Measurements from ENCODE around the gene RNASE13. TPM values are rescaled to one million over a fixed set of nuclear protein-coding genes. Genes with fewer than 3 reads are reported as not detected.

RNASE13 gene
- total RNA-seq, 1 experiment from 2014 or later, result not detected

GRCh38 chr14:20997115-20997514 lies 37.5 kb downstream of the RNASE13 start:
- H3K36me3 ChIP-seq (ENCODE audit: low read depth), result peaks cover 6% of the 10 kb centered on the region; the same call in 1 of the 2 replicates
- ChIA-PET POLR2A (ENCODE audit: unreplicated experiment) (no interaction called here), CTCF (no interaction called here)
- BruUV-seq (replicated peaks), result no TSS peak
- no peak for TF ChIP-seq CTCF (conservative IDR thresholded peaks at IDR 0.05)
- no peak for TF ChIP-seq EZH2 (IDR thresholded peaks at IDR 0.05; ENCODE audit: low read depth)
- peaks cover 13% of the 10 kb centered on the region; the same call in 1 of the 2 replicates for H3F3A ChIP-seq (ENCODE audit: insufficient read depth, low read depth)
- H3K27ac ChIP-seq, result no peak overlapping the region
- intact Hi-C loops (cut with micrococcal nuclease; ENCODE audit: unreplicated experiment), result loop anchor here (5.0 kb wide), 1 partner anchor 365 kb away; no protein-coding TSS in a partner anchor
- H3K4me3 ChIP-seq, result no peak overlapping the region
- no peak for DNase-seq
- no peaks in the 10 kb centered on the region for H3K27me3 ChIP-seq (ENCODE audit: insufficient read depth, low read depth)
- H3K4me1 ChIP-seq (replicated peaks; ENCODE audit: insufficient read depth), result peaks cover 20% of the 10 kb centered on the region
- no peaks in the 10 kb centered on the region for H3K79me2 ChIP-seq (ENCODE audit: low read depth)
- H2AFZ ChIP-seq, result no peak overlapping the region
- H3K9me3 ChIP-seq (ENCODE audit: insufficient read depth, low read depth), result no peaks in the 10 kb centered on the region
- no peak overlapping the region for H3K4me2 ChIP-seq
- no peaks in the 10 kb centered on the region for H3K9me2 ChIP-seq (ENCODE audit: insufficient read depth)
- no peaks in the 10 kb centered on the region for H4K20me1 ChIP-seq (ENCODE audit: insufficient read depth)

GRCh38 chr14:20996521-20996920 lies 38.1 kb downstream of the RNASE13 start:
- Histone ChIP-seq H4K20me1 (ENCODE audit: insufficient read depth) (no peaks in the 10 kb centered on the region), H3K9me2 (ENCODE audit: insufficient read depth) (no peaks in the 10 kb centered on the region), H3K4me2 (no peak overlapping the region), H3K27ac (no peak overlapping the region), H3K9me3 (ENCODE audit: insufficient read depth, low read depth) (no peaks in the 10 kb centered on the region), H3K36me3 (ENCODE audit: low read depth) (peaks cover 6% of the 10 kb centered on the region; the same call in 1 of the 2 replicates), H3K4me3 (no peak overlapping the region), H3K79me2 (ENCODE audit: low read depth) (peaks cover 4% of the 10 kb centered on the region; the same call in 1 of the 2 replicates), H3F3A (ENCODE audit: insufficient read depth, low read depth) (peaks cover 13% of the 10 kb centered on the region; the same call in 1 of the 2 replicates), H3K4me1 (replicated peaks; ENCODE audit: insufficient read depth) (peaks cover 20% of the 10 kb centered on the region), H2AFZ (no peak overlapping the region), H3K27me3 (ENCODE audit: insufficient read depth, low read depth) (no peaks in the 10 kb centered on the region)
- no peak for DNase-seq
- TF ChIP-seq EZH2 (IDR thresholded peaks at IDR 0.05; ENCODE audit: low read depth) (no peak), CTCF (conservative IDR thresholded peaks at IDR 0.05) (no peak)
- ChIA-PET CTCF (no interaction called here), POLR2A (ENCODE audit: unreplicated experiment) (no interaction called here)
- no TSS peak for BruUV-seq (replicated peaks)
- intact Hi-C loops (cut with micrococcal nuclease; ENCODE audit: unreplicated experiment), result loop anchor here (5.0 kb wide), 1 partner anchor 364 kb away; no protein-coding TSS in a partner anchor

- Histone ChIP-seq H4K20me1 (ENCODE audit: insufficient read depth) (no peaks in the 10 kb centered on the region), H3K4me1 (replicated peaks; ENCODE audit: insufficient read depth) (peaks cover 24% of the 10 kb centered on the region), H2AFZ (peak within 1 kb of the TSS; percentile 95), H3K79me2 (ENCODE audit: low read depth) (peaks cover 19% of the 10 kb centered on the region), H3K4me3 (peak within 1 kb of the TSS; percentile 93), H3K27me3 (ENCODE audit: insufficient read depth, low read depth) (no peaks in the 10 kb centered on the region), H3K36me3 (ENCODE audit: low read depth) (peaks cover 6% of the 10 kb centered on the region; the same call in 1 of the 2 replicates), H3K9me3 (ENCODE audit: insufficient read depth, low read depth) (peaks cover 3% of the 10 kb centered on the region; the same call in 1 of the 2 replicates), H3K27ac (peak within 1 kb of the TSS; percentile 67), H3K9me2 (ENCODE audit: insufficient read depth) (no peaks in the 10 kb centered on the region), H3K4me2 (peak within 1 kb of the TSS; percentile 91), H3F3A (ENCODE audit: insufficient read depth, low read depth) (peaks cover 20% of the 10 kb centered on the region; the same call in 1 of the 2 replicates)
- TF ChIP-seq CTCF (conservative IDR thresholded peaks at IDR 0.05) (peak; percentile 47; the same call in 1 of the 2 replicates), EZH2 (IDR thresholded peaks at IDR 0.05; ENCODE audit: low read depth) (no peak)
- ChIA-PET POLR2A (ENCODE audit: unreplicated experiment) (no interaction called here), CTCF (no interaction called here)
- intact Hi-C loops (cut with micrococcal nuclease; ENCODE audit: unreplicated experiment), result loop anchor here (2.0 kb wide), 1 partner anchor 15 kb away; no protein-coding TSS in a partner anchor
- TSS peak; percentile 67 for BruUV-seq (replicated peaks)
- peak; percentile 68 to 88 for DNase-seq
Observed at GRCh38 chr14:20989787-20990600, 44.6 kb downstream of the RNASE13 start, which contains the start of gene METTL17. Gene METTL17 (plus strand): TSS chr14:20989980. CDS start chr14:20990003, 23 bp downstream.

Data from PC-9 (cell line).